SU-DHL-6 (cell line): Measurements from ENCODE around the gene CNRIP1.

ENCODE experiments used
- EZH2phosphoT487 ChIP-seq: fragments of 200-600 bp; sonication (generic), shearing (Covaris generic); conservative IDR thresholded peaks from 2 replicates; pipeline ENCODE4 v1.6.1; 2018; ENCODE audit warnings: mild to moderate bottlenecking, antibody characterized with exemption, low read length, moderate library complexity, mixed read lengths
- TF ChIP-seq, protein P1 (sequence below): fragments of 200-600 bp; sonication (generic); IDR thresholded peaks from one replicate; pipeline ENCODE4 v1.5.1; 2017; ENCODE audit warnings: antibody characterized with exemption, mild to moderate bottlenecking, low read length, moderate library complexity; ENCODE audit not compliant: insufficient read depth, poor library complexity, severe bottlenecking

DNA sequence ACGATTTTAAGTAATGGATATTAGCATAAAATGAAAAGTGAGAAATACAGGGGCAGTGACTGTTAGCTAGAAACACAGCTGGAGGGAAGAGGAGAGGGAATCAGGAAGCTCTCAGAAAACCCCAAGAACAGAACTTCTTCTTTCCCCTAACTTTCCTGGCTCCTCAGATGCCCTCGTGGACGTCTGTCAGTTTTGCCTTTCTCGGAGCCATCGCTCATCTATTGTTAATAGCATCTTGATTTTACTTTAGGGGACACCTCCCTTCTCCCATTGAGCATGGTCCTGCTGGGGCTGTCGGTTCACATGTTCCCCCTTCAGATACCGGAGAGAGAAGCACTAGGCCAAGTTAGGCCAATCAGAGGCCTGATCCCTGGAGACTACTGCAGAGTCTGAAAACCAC lies 43.0 kb upstream of the CNRIP1 start:
- TF ChIP-seq, protein P1, sequence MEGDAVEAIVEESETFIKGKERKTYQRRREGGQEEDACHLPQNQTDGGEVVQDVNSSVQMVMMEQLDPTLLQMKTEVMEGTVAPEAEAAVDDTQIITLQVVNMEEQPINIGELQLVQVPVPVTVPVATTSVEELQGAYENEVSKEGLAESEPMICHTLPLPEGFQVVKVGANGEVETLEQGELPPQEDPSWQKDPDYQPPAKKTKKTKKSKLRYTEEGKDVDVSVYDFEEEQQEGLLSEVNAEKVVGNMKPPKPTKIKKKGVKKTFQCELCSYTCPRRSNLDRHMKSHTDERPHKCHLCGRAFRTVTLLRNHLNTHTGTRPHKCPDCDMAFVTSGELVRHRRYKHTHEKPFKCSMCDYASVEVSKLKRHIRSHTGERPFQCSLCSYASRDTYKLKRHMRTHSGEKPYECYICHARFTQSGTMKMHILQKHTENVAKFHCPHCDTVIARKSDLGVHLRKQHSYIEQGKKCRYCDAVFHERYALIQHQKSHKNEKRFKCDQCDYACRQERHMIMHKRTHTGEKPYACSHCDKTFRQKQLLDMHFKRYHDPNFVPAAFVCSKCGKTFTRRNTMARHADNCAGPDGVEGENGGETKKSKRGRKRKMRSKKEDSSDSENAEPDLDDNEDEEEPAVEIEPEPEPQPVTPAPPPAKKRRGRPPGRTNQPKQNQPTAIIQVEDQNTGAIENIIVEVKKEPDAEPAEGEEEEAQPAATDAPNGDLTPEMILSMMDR: no peak
- TF ChIP-seq EZH2phosphoT487: no peak
